Calu3 (cell line): ENCODE measurements around the gene DISP3. TPM values are rescaled to one million over a fixed set of nuclear protein-coding genes. Genes with fewer than 3 reads are reported as not detected.

ENCODE experiments used
- BruUV-seq: library from RNA; stranded (reverse); fragments of 400-500 nt; replicated peaks from 2 replicates; lab custom pipeline; 2021; lab: Mats Ljungman, UMichigan
- CTCF ChIA-PET: fragments of 300-600 bp; sonication (Branson Sonifier 250); formaldehyde crosslinking; loops from one replicate; lab custom pipeline; 2022; ENCODE audit warnings: antibody characterized with exemption; lab: Charles Lee
- DNase-seq: peaks from one replicate; pipeline ENCODE4 v3.0.0; 2022
- H3K27ac Mint-ChIP-seq: one replicate; pipeline ENCODE4 v1.8.0; 2022; ENCODE audit warnings: mixed read lengths; ENCODE audit not compliant: unreplicated experiment
- H3K27me3 Mint-ChIP-seq: one replicate; pipeline ENCODE4 v1.8.0; 2022; ENCODE audit warnings: mixed read lengths; ENCODE audit not compliant: unreplicated experiment
- H3K36me3 Mint-ChIP-seq: one replicate; pipeline ENCODE4 v1.8.0; 2022; ENCODE audit warnings: mild to moderate bottlenecking, moderate library complexity, mixed read lengths; ENCODE audit not compliant: insufficient read depth, unreplicated experiment
- H3K4me1 Mint-ChIP-seq: one replicate; pipeline ENCODE4 v1.8.0; 2022; ENCODE audit warnings: mild to moderate bottlenecking, low read depth, mixed read lengths; ENCODE audit not compliant: unreplicated experiment
- H3K4me3 Mint-ChIP-seq: one replicate; pipeline ENCODE4 v1.8.0; 2022; ENCODE audit warnings: mild to moderate bottlenecking, low read depth, moderate library complexity, mixed read lengths; ENCODE audit not compliant: unreplicated experiment
- H3K9me3 Mint-ChIP-seq: one replicate; pipeline ENCODE4 v1.8.0; 2022; ENCODE audit warnings: low read depth, mixed read lengths; ENCODE audit not compliant: unreplicated experiment
- intact Hi-C: fragments of 100-400 bp; cut with micrococcal nuclease; formaldehyde crosslinking; loops from one replicate; pipeline ENCODE4 v1.10.0; 2022; ENCODE audit not compliant: unreplicated experiment
- total RNA-seq: library from RNA; stranded (reverse); gene quantifications from 2 replicates; pipeline ENCODE4 v1.2.3, GENCODE V29; 2022
- TF ChIP-seq, protein P1 (sequence below): fragments of 200-600 bp; IDR thresholded peaks from one replicate; pipeline ENCODE4 v1.8.0; 2022; ENCODE audit warnings: antibody characterized with exemption; ENCODE audit not compliant: unreplicated experiment

The DISP3 gene
- total RNA-seq, 1 experiment from 2014 or later, result 1.3 TPM

DNA sequence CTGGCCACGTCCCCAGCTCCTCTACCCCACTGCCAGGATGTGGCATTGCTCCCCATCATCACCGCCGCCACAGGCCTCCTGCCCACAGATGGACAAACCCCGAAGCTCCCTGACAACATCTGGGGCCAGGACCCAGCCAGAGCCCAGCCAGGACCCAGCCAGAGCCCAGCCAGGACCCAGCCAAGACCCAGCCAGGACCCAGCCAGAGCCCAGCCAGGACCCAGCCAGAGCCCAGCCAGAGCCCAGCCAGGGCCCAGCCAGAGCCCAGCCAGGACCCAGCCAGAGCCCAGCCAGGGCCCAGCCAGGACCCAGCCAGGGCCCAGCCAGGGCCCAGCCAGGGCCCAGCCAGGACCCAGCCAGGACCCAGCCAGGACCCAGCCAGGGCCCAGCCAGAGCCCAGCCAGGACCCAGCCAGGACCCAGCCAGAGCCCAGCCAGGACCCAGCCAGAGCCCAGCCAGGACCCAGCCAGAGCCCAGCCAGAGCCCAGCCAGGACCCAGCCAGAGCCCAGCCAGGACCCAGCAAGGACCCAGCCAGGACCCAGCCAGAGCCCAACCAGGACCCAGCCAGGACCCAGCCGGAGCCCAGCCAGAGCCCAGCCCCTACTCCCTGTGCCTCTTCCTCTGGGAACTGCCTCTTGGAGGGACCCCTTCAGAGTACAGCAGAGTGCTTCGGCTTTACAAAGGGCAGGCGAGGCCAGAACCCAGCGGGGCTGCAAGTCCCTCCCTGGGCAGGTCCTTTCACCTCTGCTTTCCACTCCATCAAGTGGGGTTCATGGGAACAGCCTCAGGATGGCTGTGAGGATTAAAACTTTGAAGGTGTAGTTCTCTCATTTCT lies 43.7 kb downstream of the DISP3 start:
- CTCF ChIA-PET, result no interaction called here
- H3K27me3 Mint-ChIP-seq, result peaks cover 35% of the 10 kb centered on the region
- no peaks in the 10 kb centered on the region for H3K9me3 Mint-ChIP-seq
- TF ChIP-seq, protein P1, sequence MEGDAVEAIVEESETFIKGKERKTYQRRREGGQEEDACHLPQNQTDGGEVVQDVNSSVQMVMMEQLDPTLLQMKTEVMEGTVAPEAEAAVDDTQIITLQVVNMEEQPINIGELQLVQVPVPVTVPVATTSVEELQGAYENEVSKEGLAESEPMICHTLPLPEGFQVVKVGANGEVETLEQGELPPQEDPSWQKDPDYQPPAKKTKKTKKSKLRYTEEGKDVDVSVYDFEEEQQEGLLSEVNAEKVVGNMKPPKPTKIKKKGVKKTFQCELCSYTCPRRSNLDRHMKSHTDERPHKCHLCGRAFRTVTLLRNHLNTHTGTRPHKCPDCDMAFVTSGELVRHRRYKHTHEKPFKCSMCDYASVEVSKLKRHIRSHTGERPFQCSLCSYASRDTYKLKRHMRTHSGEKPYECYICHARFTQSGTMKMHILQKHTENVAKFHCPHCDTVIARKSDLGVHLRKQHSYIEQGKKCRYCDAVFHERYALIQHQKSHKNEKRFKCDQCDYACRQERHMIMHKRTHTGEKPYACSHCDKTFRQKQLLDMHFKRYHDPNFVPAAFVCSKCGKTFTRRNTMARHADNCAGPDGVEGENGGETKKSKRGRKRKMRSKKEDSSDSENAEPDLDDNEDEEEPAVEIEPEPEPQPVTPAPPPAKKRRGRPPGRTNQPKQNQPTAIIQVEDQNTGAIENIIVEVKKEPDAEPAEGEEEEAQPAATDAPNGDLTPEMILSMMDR, result no peak
- BruUV-seq, result no TSS peak
- no peaks in the 10 kb centered on the region for H3K4me1 Mint-ChIP-seq
- no peak overlapping the region for H3K27ac Mint-ChIP-seq
- intact Hi-C loops, result no loop called here
- DNase-seq, result no peak
- H3K4me3 Mint-ChIP-seq, result no peak overlapping the region
- H3K36me3 Mint-ChIP-seq, result no peaks in the 10 kb centered on the region

DNA sequence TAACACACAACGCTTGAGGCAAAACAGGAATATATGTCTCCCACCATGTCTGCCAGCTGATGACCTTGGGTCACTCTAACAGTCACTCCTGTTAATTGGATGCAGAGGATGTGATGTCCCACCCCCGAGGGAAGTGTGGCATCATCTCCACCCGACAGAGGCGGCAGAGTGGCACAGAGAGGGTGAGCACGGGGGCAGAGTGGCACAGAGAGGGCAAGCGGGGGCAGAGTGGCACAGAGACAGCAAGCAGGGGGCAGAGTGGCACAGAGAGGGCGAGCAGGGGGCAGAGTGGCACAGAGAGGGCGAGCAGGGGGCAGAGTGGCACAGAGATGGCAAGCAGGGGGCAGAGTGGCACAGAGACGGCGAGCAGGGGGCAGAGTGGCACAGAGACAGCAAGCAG lies 44.3 kb downstream of the DISP3 start:
- BruUV-seq, result no TSS peak
- Mint-ChIP-seq H3K9me3 (no peaks in the 10 kb centered on the region), H3K36me3 (no peaks in the 10 kb centered on the region)

DNA sequence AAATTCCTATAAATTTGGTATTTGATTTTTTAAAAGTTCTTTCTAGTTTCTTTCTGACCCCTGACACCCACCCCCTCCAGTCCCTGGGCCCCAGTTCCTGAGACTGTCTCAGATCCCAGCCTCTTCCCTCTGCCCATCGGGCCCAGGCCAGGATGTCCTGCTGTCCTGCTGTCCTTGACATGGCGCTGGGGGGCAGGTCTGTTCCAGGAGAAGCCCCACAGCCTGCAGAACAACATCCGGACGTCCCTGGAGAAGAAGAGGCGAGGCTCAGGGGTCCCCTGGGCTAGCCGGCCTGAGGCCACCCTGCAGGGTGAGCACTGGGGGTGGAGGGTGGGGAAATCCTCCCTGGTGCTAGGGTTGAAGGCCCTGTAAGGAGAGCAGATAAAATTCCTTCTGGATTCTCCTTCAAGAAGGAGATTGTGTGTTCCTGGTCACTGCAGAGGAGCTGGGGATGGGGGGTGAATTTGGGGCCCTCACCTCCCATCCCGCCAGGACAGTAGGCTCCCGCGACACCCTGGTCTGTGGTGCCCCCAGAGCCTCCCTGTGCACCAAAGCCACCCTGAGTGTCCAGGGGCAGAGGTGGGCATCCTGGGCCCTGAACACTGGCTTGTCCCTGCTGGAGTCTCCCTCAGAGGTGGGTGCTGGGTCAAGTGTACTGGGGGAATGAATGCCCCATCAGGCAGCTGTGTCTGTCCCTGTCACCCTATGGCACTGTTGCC lies 45.0 kb downstream of the DISP3 start:
- no peaks in the 10 kb centered on the region for H3K36me3 Mint-ChIP-seq
- DNase-seq, result no peak
- H3K9me3 Mint-ChIP-seq, result no peaks in the 10 kb centered on the region
- H3K4me1 Mint-ChIP-seq, result no peaks in the 10 kb centered on the region
- H3K27ac Mint-ChIP-seq, result no peak overlapping the region
- BruUV-seq, result no TSS peak
- intact Hi-C loops, result no loop called here
- TF ChIP-seq, protein P1, result no peak
- CTCF ChIA-PET, result no interaction called here
- peaks cover 31% of the 10 kb centered on the region for H3K27me3 Mint-ChIP-seq
- H3K4me3 Mint-ChIP-seq, result no peak overlapping the region

More for the DNA sequence above, 44.3 kb downstream of the DISP3 start:
- H3K27ac Mint-ChIP-seq, result no peak overlapping the region
- H3K4me3 Mint-ChIP-seq, result no peak overlapping the region
- no peaks in the 10 kb centered on the region for H3K4me1 Mint-ChIP-seq
- peaks cover 31% of the 10 kb centered on the region for H3K27me3 Mint-ChIP-seq
- no peak for DNase-seq
- CTCF ChIA-PET, result no interaction called here
- intact Hi-C loops, result no loop called here
- TF ChIP-seq, protein P1, result no peak

DNA sequence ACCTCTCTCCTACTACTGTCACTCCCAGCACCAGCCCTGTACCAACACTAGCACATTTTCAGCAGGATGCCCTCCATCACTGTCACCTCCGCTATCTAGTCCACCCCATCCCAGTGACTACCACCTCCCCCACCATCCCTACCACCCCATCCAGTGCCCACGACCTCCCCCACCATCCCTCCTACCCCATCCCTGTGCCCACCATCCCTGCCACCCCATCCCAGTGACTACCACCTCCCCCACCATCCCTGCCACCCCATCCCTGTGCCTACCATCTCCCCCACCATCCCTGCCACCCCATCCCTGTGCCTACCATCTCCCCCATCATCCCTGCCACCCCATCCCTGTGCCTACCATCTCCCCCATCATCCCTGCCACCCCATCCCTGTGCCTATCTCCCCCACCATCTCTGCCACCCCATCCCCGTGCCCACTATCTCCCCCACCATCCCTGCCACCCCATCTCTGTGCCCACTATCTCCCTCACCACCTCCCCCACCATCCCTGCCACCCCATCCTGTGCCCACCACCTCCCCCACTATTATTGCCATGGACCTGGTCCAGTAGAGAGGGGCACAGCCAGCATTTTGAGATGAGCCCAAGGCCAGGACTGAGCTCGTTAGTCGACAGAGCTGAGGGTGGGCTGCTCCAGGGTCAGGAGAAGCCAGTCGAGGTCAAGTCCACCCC lies 45.7 kb downstream of the DISP3 start:
- H3K4me1 Mint-ChIP-seq, result no peaks in the 10 kb centered on the region
- H3K36me3 Mint-ChIP-seq, result no peaks in the 10 kb centered on the region
- H3K4me3 Mint-ChIP-seq, result no peak overlapping the region
- TF ChIP-seq, protein P1, result no peak
- no peak for DNase-seq
- peaks cover 32% of the 10 kb centered on the region for H3K27me3 Mint-ChIP-seq
- no peak overlapping the region for H3K27ac Mint-ChIP-seq
- no peaks in the 10 kb centered on the region for H3K9me3 Mint-ChIP-seq
- no TSS peak for BruUV-seq
- CTCF ChIA-PET, result no interaction called here
- intact Hi-C loops, result no loop called here
